Peyer's patch (tissue), 4 donors: ENCODE data around the gene DGCR6L. TPM values are rescaled to one million over a fixed set of nuclear protein-coding genes. Genes with fewer than 3 reads are reported as not detected.
"Not testable (repeated sequence)": the region's sequence is repeated elsewhere in the genome, so short reads cannot be mapped to it uniquely, and the experiment has no call there.

Experiments used
- DNase-seq, 3 donors: peaks; one replicate each; pipeline ENCODE4 v3.0.0-alpha.2; 2017 to 2019
- H3K27ac ChIP-seq, 4 donors: fragments of 200-600 bp; sonication (generic); one replicate each; pipeline ENCODE4 v1.5.1; 2016 to 2019
- H3K27me3 ChIP-seq, 2 donors: fragments of 200-600 bp; sonication (generic); one replicate each; pipeline ENCODE4 v1.5.1; 2019
- H3K36me3 ChIP-seq, 3 donors: fragments of 200-600 bp; sonication (generic); one replicate each; pipeline ENCODE4 v1.5.1; 2016 to 2019
- H3K4me1 ChIP-seq, 4 donors: fragments of 200-600 bp; sonication (generic); one replicate each; pipeline ENCODE4 v1.5.1; 2016 to 2019
- H3K4me3 ChIP-seq, 4 donors: fragments of 200-600 bp; sonication (generic); 1 replicate in 3 of 4; 2 replicates in 1 of 4; pipeline ENCODE4 v1.5.1; 2016 to 2019; ENCODE audit warnings: mild to moderate bottlenecking in 1 of 4
- H3K9me3 ChIP-seq, 4 donors: fragments of 200-600 bp; sonication (generic); one replicate each; pipeline ENCODE4 v1.5.1; 2016 to 2019; ENCODE audit warnings: mild to moderate bottlenecking in 1 of 4
- POLR2A ChIP-seq, 2 donors: fragments of 450-650 bp; IDR thresholded peaks; one replicate each; pipeline ENCODE4 v1.5.1; 2017; ENCODE audit warnings: antibody characterized with exemption in 2 of 2, mild to moderate bottlenecking in 2 of 2, moderate library complexity in 2 of 2
- total RNA-seq, 4 donors: library from RNA; depleted of rRNA; stranded (reverse); fragments of >200 nt; gene quantifications; one replicate each; pipeline ENCODE4 v1.1.0, GENCODE V29; 2016
- TF ChIP-seq, protein P1 (sequence below), 6 experiments: fragments of 450-650 bp in 4 of 6; fragments of 200-600 bp in 2 of 6; sonication (generic) in 1 of 6; IDR thresholded peaks; one replicate each; pipeline ENCODE4 v1.5.1; 2017 to 2019; ENCODE audit warnings: antibody characterized with exemption in 6 of 6, mild to moderate bottlenecking in 3 of 6, moderate library complexity in 1 of 6

The DGCR6L gene
- total RNA-seq, 4 donors from 2014 or later, result 21.3 to 38.9 (median 31.9) TPM

DNA sequence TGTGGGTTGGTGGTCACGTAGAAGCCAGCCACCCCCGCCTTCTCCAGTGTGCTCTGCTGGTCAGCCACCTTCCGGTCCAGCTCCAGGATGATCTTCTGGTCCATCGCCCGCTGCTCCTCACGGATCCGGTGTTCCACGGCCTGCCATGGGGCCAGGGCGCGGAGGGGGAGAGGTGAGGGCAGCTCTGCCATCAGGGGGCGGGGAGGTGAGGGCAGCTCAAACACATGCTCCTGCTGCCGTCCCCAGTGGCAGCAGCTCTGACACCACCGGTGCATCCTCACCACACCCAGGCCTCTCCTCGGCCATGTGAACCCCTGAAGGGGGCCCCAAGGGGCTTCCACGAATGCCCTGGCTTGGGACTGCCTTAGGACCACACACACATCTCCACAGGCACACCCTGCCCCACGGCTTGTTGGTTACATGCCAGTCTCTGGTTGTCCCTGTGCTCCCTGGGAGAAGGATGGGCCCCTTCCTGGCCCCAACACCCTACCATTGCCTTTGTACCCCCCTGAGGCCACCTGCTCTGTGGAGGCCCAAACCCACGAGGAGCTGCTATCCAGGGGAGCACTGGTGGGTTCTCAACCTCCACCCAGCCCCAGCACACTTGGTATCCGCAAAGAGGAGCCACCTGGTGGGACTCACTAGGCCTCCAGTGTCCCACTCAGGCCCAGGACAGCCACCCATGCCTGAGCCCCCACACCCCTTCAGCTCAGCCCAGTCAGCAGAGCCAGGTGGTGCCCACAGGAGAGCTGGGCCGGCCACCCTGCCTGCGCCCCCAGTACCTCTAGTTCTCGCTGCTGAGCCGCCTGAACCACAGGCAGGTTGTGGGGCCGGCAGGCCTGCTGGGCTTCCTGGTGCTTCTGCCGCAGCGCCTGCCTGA, 4.3 kb downstream of the DGCR6L start:
- Histone ChIP-seq H3K9me3 (no peaks in the 10 kb centered on the region), H3K36me3 (no peaks in the 10 kb centered on the region), H3K27me3 (no peaks in the 10 kb centered on the region), H3K27ac (no peak overlapping the region), H3K4me1 (peaks cover 0 to 27% (median 5%) of the 10 kb centered on the region in 4 donors), H3K4me3 (no peak overlapping the region)
- TF ChIP-seq POLR2A (IDR thresholded peaks at IDR 0.05), result no peak
- TF ChIP-seq, protein P1, sequence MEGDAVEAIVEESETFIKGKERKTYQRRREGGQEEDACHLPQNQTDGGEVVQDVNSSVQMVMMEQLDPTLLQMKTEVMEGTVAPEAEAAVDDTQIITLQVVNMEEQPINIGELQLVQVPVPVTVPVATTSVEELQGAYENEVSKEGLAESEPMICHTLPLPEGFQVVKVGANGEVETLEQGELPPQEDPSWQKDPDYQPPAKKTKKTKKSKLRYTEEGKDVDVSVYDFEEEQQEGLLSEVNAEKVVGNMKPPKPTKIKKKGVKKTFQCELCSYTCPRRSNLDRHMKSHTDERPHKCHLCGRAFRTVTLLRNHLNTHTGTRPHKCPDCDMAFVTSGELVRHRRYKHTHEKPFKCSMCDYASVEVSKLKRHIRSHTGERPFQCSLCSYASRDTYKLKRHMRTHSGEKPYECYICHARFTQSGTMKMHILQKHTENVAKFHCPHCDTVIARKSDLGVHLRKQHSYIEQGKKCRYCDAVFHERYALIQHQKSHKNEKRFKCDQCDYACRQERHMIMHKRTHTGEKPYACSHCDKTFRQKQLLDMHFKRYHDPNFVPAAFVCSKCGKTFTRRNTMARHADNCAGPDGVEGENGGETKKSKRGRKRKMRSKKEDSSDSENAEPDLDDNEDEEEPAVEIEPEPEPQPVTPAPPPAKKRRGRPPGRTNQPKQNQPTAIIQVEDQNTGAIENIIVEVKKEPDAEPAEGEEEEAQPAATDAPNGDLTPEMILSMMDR (IDR thresholded peaks at IDR 0.05), result no peak
- peak in 2 of 3 donors; percentile 32 to 37 for DNase-seq

DNA sequence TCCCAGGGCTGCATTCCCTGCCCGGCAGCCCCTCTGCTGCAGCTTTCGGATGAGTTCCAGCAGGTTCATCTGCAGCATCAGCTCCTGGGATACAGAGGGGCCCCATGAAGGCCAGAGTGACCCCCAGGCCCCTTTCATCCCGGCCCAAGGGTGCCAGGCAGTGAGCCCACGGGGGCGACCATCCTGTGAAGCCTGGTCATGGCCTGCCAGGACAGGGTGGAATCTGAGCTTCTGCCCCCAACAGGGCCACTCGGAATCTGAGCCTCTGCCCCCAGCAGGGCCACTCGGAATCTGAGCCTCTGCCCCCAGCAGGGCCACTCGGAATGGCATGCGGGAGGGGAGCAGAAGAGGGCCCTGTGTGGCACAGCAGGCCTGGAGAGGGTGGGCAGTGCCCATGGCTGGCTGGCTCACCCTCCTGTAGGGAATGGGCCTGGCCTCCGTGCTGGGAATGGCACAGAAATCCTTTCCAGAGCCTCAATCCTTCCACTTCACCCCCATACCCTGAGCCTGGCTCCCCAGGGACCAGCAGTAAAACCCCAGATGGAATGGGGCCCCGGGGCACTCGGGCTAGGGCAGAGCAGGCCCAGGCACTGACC, 5.0 kb downstream of the DGCR6L start:
- not testable (repeated sequence) for H3K4me3 ChIP-seq, H3K27me3 ChIP-seq, H3K27ac ChIP-seq, H3K9me3 ChIP-seq, H3K36me3 ChIP-seq
- peak in 2 of 3 donors; percentile 15 to 21 for DNase-seq
- H3K4me1 ChIP-seq, result peaks cover 0 to 26% (median 5%) of the 10 kb centered on the region in 4 donors

DNA sequence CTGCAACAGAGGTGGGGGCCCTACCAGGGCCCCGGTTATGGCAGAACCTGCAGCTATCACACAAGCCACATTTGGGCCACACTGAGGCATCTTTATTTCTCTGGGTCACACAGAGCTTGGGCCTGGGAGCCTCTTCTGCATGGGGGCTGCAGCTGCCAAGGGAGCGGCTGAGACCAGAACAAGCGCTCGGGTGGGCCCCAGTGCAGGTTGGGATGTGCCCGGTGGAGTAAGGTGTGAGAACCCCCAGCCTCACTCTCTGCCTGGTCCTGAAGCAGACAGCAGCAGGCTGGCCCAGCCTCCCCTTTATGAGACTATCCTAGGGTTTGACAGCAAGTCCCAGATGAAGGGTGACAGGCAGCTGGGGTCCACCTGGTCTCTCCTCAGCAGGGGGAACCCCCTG, 5.7 kb downstream of the DGCR6L start:
- H3K9me3 ChIP-seq, H3K4me3 ChIP-seq, H3K36me3 ChIP-seq, H3K27ac ChIP-seq, H3K27me3 ChIP-seq: not testable (repeated sequence)
- peaks cover 0 to 25% (median 3%) of the 10 kb centered on the region in 4 donors for H3K4me1 ChIP-seq
- peak in 2 of 3 donors; percentile 6 to 29 for DNase-seq

DNA sequence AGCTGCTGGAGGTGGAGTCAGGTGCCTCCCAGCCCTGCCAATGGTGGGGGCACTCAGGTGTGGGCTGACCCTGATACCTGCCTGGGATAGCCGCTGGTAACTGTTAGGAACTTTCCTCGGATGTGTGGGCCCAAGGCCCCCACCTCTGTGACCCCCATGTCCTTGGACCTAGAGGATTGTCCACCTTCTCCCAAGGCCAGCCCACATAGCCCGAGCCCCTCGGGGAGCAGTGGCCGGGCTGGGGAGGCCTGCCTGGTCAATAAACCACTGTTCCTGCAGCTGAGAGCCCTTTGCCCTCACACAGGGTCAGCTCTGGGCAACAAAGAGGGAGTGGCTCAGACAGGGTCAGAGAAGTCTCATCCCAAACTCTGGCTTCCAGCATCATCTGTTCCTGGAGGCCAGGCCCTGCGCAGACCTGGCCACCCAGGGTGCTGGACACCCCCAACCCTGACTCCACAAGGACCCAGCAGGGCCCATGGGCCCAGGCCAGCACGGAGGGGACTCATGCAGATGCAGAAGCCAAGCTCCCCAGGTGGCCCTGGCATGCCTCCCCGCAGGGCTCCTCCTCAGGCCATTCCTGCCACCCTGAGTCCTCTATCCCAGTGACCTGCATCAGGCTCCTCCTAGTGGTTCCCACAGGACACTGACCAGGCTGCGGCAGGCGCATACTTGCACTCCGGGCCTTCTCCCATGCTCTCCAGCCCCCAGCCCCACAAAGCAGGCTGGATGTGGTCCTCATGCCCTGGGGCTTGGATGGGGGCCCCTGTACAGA, 6.4 kb downstream of the DGCR6L start:
- H3K4me3 ChIP-seq, H3K27me3 ChIP-seq, H3K36me3 ChIP-seq, H3K9me3 ChIP-seq, H3K27ac ChIP-seq: not testable (repeated sequence)
- H3K4me1 ChIP-seq, result peaks cover 0 to 18% (median 0%) of the 10 kb centered on the region in 4 donors
- DNase-seq, result peak in 2 of 3 donors; percentile 15 to 42

DNA sequence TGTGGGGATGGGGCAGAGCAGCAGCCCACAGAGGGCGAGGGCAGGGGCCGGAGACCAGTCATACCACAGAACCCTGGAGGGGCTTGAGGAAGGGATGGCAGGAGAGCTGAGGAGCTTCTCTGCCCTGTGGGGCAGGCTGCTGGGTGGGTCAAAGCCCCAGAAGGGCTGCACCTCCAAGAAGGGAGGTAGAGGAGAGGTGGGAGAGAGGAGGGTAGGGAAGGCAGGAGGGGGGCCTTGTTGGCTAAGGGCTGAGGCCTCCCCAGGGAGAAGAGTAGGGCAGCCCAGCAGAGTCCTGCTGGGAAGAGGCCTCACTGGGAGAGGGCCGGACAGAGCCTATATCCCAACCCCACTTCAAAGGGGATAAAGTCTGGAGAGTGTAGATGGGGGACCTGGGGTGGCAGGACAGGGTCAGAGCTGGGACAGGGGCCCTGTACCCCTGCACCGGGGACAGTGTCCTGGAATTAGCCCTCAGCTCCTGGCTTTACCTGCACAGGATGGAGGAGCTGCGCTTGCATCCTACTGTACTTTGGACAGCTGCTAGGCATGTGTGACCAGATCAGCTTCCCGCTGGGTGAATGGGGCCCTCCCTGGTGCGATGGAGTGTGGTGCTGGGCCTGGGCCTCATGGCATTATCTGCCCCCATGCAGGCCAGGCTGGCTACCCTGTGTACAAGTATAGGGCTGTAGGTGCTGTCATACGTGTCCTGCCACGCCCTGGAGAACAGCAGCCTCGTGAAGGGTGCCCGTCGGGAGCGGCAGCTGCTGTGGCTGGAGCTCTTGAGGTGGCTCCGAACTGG, 7.3 kb downstream of the DGCR6L start:
- Histone ChIP-seq H3K27ac (no peak overlapping the region), H3K4me3 (no peak overlapping the region), H3K4me1 (peaks cover 0 to 9% (median 0%) of the 10 kb centered on the region in 4 donors), H3K9me3 (no peaks in the 10 kb centered on the region), H3K27me3 (no peaks in the 10 kb centered on the region), H3K36me3 (no peaks in the 10 kb centered on the region)
- TF ChIP-seq, protein P1 (IDR thresholded peaks at IDR 0.05), result no peak
- no peak for TF ChIP-seq POLR2A (IDR thresholded peaks at IDR 0.05)
- peak in 2 of 3 donors; percentile 33 to 41 for DNase-seq

DNA sequence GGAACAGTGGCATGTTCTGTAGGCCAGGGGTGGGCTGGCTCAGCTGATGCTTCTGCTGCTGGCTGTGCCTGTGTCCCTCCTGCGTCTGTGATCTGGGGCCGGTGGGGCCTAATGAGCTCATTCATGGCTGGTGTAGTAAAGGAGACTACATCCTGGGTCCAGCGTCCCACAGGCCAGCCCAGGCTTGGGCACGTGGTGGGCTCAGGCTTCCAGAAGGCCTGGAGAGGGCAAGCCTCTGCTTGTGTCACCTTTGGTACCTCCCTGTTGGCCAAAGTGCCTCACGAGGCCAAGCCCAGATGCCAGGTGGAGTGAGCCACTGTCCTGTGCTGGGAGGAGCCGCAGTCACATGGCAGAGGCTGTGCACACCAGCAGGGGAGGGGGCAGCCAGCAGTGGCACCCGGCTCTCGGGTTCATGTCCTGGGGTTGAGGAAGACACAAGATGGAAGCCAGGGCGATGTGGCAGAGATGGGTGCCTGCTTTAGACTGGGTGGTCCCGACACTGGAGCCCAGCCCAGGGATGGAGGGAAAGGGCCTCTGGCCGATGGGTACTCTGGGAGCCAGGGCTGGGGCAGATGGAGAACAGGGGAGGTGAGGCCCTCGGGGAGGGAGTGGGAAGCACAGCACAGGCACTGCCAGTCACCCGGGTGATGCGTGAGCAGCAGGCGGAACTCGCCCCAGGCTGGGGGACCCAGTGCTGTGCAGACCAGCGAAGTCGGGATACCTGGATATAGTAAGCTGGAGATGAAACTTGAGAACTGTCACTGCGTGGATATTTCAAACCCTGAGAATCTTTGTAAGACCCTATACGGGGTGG, 8.4 kb downstream of the DGCR6L start:
- not testable (repeated sequence) for H3K27me3 ChIP-seq, H3K4me3 ChIP-seq, H3K27ac ChIP-seq, H3K36me3 ChIP-seq, H3K4me1 ChIP-seq, H3K9me3 ChIP-seq
- DNase-seq, result peak in 2 of 3 donors; percentile 25 to 42

DNA sequence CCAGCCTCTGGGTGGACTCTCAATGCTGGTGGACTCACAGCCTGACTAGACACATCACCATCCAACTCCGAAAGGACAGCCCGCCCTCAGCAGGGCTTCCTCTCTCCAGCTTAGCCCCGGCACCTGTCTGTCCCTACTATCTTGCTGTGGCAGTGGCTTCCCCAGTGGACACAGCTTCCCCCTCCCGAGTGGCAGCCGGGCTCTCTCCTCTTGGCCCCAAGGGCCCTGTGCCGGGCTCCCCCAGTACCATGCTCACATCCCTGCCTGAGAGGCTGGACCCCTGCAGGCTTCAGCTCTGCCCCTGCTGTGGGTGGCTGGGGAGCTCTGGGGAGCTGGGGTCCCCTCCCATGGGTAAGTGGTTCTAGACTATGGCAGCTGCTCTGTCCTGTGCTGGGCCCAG, 9.1 kb downstream of the DGCR6L start:
- not testable (repeated sequence) for H3K27me3 ChIP-seq
- DNase-seq, result peak in 2 of 3 donors; percentile 4 to 31

DNA sequence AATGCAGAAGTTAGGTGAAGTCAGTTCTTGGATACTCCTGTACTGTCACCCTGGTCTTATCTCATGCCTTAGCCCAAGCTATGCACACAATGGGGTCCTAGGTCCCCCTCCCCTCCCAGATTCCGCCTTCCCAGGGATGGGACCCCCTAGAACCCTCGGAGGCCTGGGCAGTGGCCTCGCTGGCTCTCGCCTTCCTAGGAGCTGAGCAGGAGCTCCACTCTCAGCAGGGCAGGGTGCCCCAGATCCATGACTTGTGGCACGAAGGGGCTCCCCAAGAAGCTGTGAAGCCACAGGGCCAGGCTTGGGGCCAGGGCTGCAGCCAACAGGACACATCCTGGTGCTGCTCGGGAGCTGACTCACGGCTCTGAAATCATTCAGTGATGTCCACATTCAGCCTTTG, 9.7 kb downstream of the DGCR6L start:
- H3K4me3 ChIP-seq, H3K27ac ChIP-seq, H3K4me1 ChIP-seq, H3K9me3 ChIP-seq, DNase-seq, H3K27me3 ChIP-seq, H3K36me3 ChIP-seq: not testable (repeated sequence)

More for the DNA sequence above, 9.1 kb downstream of the DGCR6L start:
- not testable (repeated sequence) for H3K36me3 ChIP-seq, H3K9me3 ChIP-seq, H3K4me3 ChIP-seq, H3K27ac ChIP-seq, H3K4me1 ChIP-seq

DNA sequence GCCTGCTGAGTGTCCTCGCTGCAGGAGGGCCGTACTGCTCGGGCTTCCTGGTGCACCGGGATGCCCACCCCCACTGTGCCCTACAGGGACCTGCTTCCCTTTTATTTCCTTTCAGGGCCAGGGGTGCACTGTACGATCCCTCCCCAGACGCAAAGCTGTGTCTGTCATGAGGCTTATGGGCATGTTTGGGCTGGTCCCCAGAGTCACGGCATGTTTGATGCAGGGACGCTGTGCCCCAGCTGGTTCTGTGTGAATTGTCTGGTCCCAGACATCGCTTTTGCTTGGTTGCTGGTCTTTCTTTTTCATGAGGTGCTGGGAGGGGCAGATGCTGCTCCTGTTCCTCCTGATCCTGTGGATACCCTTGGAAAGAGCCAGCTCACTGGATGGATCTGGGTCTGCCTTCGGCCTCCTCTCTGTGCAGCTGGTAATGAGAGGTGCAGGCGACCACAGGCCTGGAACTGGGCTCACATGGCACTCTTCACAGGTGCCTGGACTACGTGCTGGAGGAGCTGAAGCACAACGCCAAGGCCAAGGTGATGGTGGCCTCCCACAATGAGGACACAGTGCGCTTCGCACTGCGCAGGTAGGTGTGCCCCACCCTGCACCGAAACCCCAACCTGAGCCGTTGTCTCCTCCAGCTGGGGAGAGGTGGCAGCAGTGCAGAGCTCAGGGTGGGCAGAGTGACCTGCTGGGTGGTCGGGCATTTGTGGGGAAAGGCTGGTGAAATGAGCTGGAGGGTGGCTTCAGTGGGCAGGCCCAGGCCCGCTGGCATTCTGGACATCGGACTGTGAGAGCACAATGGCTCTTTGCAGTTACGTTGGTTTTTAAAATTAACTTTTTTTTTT, 10.8 kb downstream of the DGCR6L start:
- not testable (repeated sequence) for DNase-seq

More for the DNA sequence above, 10.8 kb downstream of the DGCR6L start:
- H3K4me3 ChIP-seq, H3K4me1 ChIP-seq, H3K9me3 ChIP-seq, H3K36me3 ChIP-seq, H3K27ac ChIP-seq, H3K27me3 ChIP-seq: not testable (repeated sequence)
